ENCODE data around the gene SBF2.
"Not testable (repeated sequence)": the region's sequence is repeated elsewhere in the genome, so short reads cannot be mapped to it uniquely, and the experiment has no call there.

DNA sequence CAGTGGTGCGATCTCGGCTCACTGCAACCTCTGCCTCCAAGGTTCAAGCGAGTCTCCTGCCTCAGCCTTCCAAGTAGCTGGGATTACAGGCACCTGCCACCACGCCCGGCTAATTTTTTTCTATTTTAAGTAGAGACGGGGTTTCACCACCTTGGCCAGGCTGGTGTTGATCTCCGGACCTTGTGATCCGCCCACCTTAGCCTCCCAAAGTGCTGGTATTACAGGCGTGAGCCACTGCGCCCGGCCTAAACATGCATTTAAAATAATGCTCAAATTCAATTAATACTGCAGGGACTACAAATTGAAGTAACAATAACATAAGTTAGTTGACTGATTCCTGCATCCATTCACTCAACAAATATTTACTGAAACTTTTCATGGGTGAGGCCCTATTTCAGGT is 354.9 kb downstream of the SBF2 start:
- TF ChIP-seq, protein P1, sequence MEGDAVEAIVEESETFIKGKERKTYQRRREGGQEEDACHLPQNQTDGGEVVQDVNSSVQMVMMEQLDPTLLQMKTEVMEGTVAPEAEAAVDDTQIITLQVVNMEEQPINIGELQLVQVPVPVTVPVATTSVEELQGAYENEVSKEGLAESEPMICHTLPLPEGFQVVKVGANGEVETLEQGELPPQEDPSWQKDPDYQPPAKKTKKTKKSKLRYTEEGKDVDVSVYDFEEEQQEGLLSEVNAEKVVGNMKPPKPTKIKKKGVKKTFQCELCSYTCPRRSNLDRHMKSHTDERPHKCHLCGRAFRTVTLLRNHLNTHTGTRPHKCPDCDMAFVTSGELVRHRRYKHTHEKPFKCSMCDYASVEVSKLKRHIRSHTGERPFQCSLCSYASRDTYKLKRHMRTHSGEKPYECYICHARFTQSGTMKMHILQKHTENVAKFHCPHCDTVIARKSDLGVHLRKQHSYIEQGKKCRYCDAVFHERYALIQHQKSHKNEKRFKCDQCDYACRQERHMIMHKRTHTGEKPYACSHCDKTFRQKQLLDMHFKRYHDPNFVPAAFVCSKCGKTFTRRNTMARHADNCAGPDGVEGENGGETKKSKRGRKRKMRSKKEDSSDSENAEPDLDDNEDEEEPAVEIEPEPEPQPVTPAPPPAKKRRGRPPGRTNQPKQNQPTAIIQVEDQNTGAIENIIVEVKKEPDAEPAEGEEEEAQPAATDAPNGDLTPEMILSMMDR (IDR thresholded peaks at IDR 0.05), result not testable (repeated sequence)
- not testable (repeated sequence) for TF ChIP-seq POLR2A (IDR thresholded peaks at IDR 0.05)

Measured in esophagus squamous epithelium (tissue), 4 donors.